HepG2 (cell line): Measurements from ENCODE around the gene CD300LG. TPM values are rescaled to one million over a fixed set of nuclear protein-coding genes. Genes with fewer than 3 reads are reported as not detected.

Experiments used
- CAMTA2 ChIP-seq: sonication (generic); formaldehyde crosslinking; IDR thresholded peaks from 2 replicates; pipeline ENCODE4 v1.4.0; 2020; ENCODE audit warnings: mild to moderate bottlenecking, missing genetic modification reagents, borderline replicate concordance
- CHD4 ChIP-seq: fragments of 200-600 bp; sonication (generic); IDR thresholded peaks from 2 replicates; pipeline ENCODE4 v1.7.0; 2017; ENCODE audit warnings: mild to moderate bottlenecking, low read length, borderline replicate concordance
- CREB1 ChIP-seq, 2 experiments: fragments of 450-650 bp in 1 of 2; IDR thresholded peaks; 2 replicates each; pipeline ENCODE4 v1.6.1; 2016 to 2017; ENCODE audit warnings: control low read depth in 1 of 2, mild to moderate bottlenecking in 1 of 2, missing compliant biosample characterization in 1 of 2, missing genetic modification characterization in 1 of 2
- FOXK1 ChIP-seq: sonication (generic); formaldehyde crosslinking; IDR thresholded peaks from 2 replicates; pipeline ENCODE4 v1.4.0; 2020; ENCODE audit warnings: low read depth, missing genetic modification reagents, borderline replicate concordance
- GTF2F1 ChIP-seq: fragments of 150-350 bp; IDR thresholded peaks from 2 replicates; pipeline ENCODE4 v1.6.1; 2014; ENCODE audit warnings: low read length
- HNF4A ChIP-seq: sonication (generic); formaldehyde crosslinking; IDR thresholded peaks from 2 replicates; pipeline ENCODE4 v1.4.0; 2020; ENCODE audit warnings: missing genetic modification reagents
- HNF4G ChIP-seq, 2 experiments: sonication (generic) in 1 of 2; formaldehyde crosslinking in 1 of 2; IDR thresholded peaks; 2 replicates each; pipeline versions ENCODE4 v1.4.0 to v1.6.1; 2011 to 2020; ENCODE audit warnings: borderline replicate concordance in 2 of 2, low read depth in 2 of 2, mild to moderate bottlenecking in 2 of 2, low read length in 1 of 2, missing genetic modification reagents in 1 of 2, moderate library complexity in 1 of 2
- LCORL ChIP-seq, 2 experiments: fragments of 450-650 bp in 1 of 2; sonication (generic) in 1 of 2; formaldehyde crosslinking in 1 of 2; IDR thresholded peaks; 2 replicates each; pipeline versions ENCODE4 v1.5.0 to v1.6.1; 2017 to 2020; ENCODE audit warnings: antibody characterized with exemption in 1 of 2, missing genetic modification reagents in 1 of 2
- MEF2D ChIP-seq: sonication (generic); formaldehyde crosslinking; IDR thresholded peaks from 2 replicates; pipeline ENCODE4 v1.5.1; 2020; ENCODE audit warnings: mild to moderate bottlenecking, missing genetic modification reagents
- MLXIP ChIP-seq: sonication (generic); formaldehyde crosslinking; IDR thresholded peaks from 2 replicates; pipeline ENCODE4 v1.9.0; 2021; ENCODE audit warnings: missing genetic modification reagents, borderline replicate concordance
- MYC ChIP-seq: sonication (generic); formaldehyde crosslinking; IDR thresholded peaks from 2 replicates; pipeline ENCODE4 v1.9.0; 2021; ENCODE audit warnings: missing genetic modification reagents, borderline replicate concordance
- RBM22 ChIP-seq: fragments of 200-400 bp; formaldehyde crosslinking; optimal IDR thresholded peaks from 2 replicates; pipeline ENCODE3; 2017; ENCODE audit warnings: mild to moderate bottlenecking, low read length, moderate library complexity
- SATB2 ChIP-seq: sonication (generic); formaldehyde crosslinking; IDR thresholded peaks from 2 replicates; pipeline ENCODE4 v1.5.0; 2020; ENCODE audit warnings: missing genetic modification reagents
- SRSF1 ChIP-seq: fragments of 200-400 bp; formaldehyde crosslinking; optimal IDR thresholded peaks from 2 replicates; pipeline ENCODE3; 2017; ENCODE audit warnings: mild to moderate bottlenecking, low read depth, low read length, moderate library complexity
- STAT5B ChIP-seq: sonication (generic); formaldehyde crosslinking; IDR thresholded peaks from 2 replicates; pipeline ENCODE4 v1.4.0; 2020; ENCODE audit warnings: missing genetic modification reagents
- TEF ChIP-seq: sonication (generic); formaldehyde crosslinking; IDR thresholded peaks from 2 replicates; pipeline ENCODE4 v1.5.0; 2020; ENCODE audit warnings: missing genetic modification reagents
- ZFP36L1 ChIP-seq: sonication (generic); formaldehyde crosslinking; IDR thresholded peaks from 2 replicates; pipeline ENCODE4 v1.8.0; 2022; ENCODE audit warnings: mild to moderate bottlenecking, missing genetic modification reagents, moderate library complexity
- ZNF329 ChIP-seq: sonication (generic); formaldehyde crosslinking; IDR thresholded peaks from 2 replicates; pipeline ENCODE4 v1.9.0; 2021; ENCODE audit warnings: low read depth, mild to moderate bottlenecking, missing genetic modification reagents
- ZNF567 ChIP-seq: sonication (generic); formaldehyde crosslinking; IDR thresholded peaks from 2 replicates; pipeline ENCODE4 v1.8.1; 2023; ENCODE audit warnings: mild to moderate bottlenecking, missing genetic modification reagents, borderline replicate concordance
- ZNF619 ChIP-seq: sonication (generic); formaldehyde crosslinking; IDR thresholded peaks from 2 replicates; pipeline ENCODE4 v1.4.0; 2020; ENCODE audit warnings: mild to moderate bottlenecking, missing genetic modification reagents
- ZNF644 ChIP-seq: IDR thresholded peaks from 2 replicates; pipeline ENCODE4 v1.6.1; 2016; ENCODE audit warnings: low read depth
- ZNF672 ChIP-seq: sonication (generic); formaldehyde crosslinking; IDR thresholded peaks from 2 replicates; pipeline ENCODE4 v1.8.1; 2022; ENCODE audit warnings: missing genetic modification reagents
- ZSCAN31 ChIP-seq: sonication (generic); formaldehyde crosslinking; IDR thresholded peaks from 2 replicates; pipeline ENCODE4 v1.5.0; 2020; ENCODE audit warnings: low read depth, mild to moderate bottlenecking, missing genetic modification reagents
- polyA plus RNA-seq, 8 experiments: library from polyadenylated mRNA; depleted of rRNA in 3 of 8; stranded (reverse) in 7 of 8; unstranded in 1 of 8; fragments of >200 nt; fragmentation: Illumina TruSeq in 4 of 8; extraction: Trizol in 4 of 8; gene quantifications; 2 replicates each; pipeline versions ENCODE4 v1.2.1 to v1.2.3, GENCODE V29; 2011 to 2016; ENCODE audit warnings: low read depth in 4 of 8, missing spikeins in 1 of 8, mixed read lengths in 1 of 8; ENCODE audit not compliant: insufficient read depth in 1 of 8
- total RNA-seq, 5 experiments: library from RNA; depleted of rRNA; stranded (reverse); fragments of >200 nt; fragmentation: Illumina TruSeq; extraction: Trizol; gene quantifications; 2 replicates each; pipeline ENCODE4 v1.2.3, GENCODE V29; 2016; ENCODE audit warnings: low read depth in 1 of 5
- TF ChIP-seq, protein P1 (sequence below): IDR thresholded peaks from 2 replicates; pipeline ENCODE4 v1.6.1; 2016; ENCODE audit warnings: low read depth, borderline replicate concordance
- TF ChIP-seq, protein P2 (sequence below): sonication (generic); formaldehyde crosslinking; IDR thresholded peaks from 2 replicates; pipeline ENCODE4 v1.5.0; 2020; ENCODE audit warnings: missing genetic modification reagents
- TF ChIP-seq, protein P3 (sequence below): IDR thresholded peaks from 2 replicates; pipeline ENCODE4 v1.6.1; 2016; ENCODE audit warnings: missing genetic modification reagents, missing compliant biosample characterization

CD300LG gene
- total and polyA plus RNA-seq, 2 of the 13 experiments (the other 11 are each of a cell fraction or from before 2014, with no cell fraction given), result not detected

GRCh38 chr17:43846221-43846712, 709 bp upstream of the CD300LG start (continued):
- TF ChIP-seq SATB2 (CRISPR knock-in tag) (no peak), MYC (CRISPR knock-in tag) (peak; percentile 40; the same call in 1 of the 2 replicates), CREB1 (IDR thresholded peaks at IDR 0.05) (no peak), CREB1 (CRISPR knock-in tag; IDR thresholded peaks at IDR 0.05) (no peak), LCORL (IDR thresholded peaks at IDR 0.05) (no peak), LCORL (CRISPR knock-in tag; IDR thresholded peaks at IDR 0.05) (no peak), RBM22 (no peak), ZNF672 (CRISPR knock-in tag) (no peak), ZNF567 (CRISPR knock-in tag) (0 out of 2 replicates have a peak, but pooled peaks have one; percentile 27), ZNF644 (no peak; the same call in 1 of the 2 replicates), GTF2F1 (no peak), STAT5B (CRISPR knock-in tag) (no peak), TEF (CRISPR knock-in tag) (no peak), ZSCAN31 (no peak), HNF4G (IDR thresholded peaks at IDR 0.05; ENCODE audit: borderline replicate concordance, low read depth, low read length) (no peak), HNF4G (CRISPR knock-in tag; IDR thresholded peaks at IDR 0.05; ENCODE audit: borderline replicate concordance, low read depth) (0 out of 2 replicates have a peak, but pooled peaks have one; percentile 25), ZNF329 (no peak), MLXIP (no peak), FOXK1 (CRISPR knock-in tag) (peak; percentile 41; the same call in 1 of the 2 replicates), MEF2D (CRISPR knock-in tag) (no peak), CHD4 (no peak), SRSF1 (no peak), ZFP36L1 (CRISPR knock-in tag) (no peak), HNF4A (CRISPR knock-in tag) (peak; percentile 34; the same call in 1 of the 2 replicates), CAMTA2 (CRISPR knock-in tag) (no peak), ZNF619 (no peak)
- TF ChIP-seq, protein P1, sequence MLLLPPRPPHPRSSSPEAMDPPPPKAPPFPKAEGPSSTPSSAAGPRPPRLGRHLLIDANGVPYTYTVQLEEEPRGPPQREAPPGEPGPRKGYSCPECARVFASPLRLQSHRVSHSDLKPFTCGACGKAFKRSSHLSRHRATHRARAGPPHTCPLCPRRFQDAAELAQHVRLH, result peak; percentile 50; the same call in 1 of the 2 replicates
- TF ChIP-seq, protein P2, sequence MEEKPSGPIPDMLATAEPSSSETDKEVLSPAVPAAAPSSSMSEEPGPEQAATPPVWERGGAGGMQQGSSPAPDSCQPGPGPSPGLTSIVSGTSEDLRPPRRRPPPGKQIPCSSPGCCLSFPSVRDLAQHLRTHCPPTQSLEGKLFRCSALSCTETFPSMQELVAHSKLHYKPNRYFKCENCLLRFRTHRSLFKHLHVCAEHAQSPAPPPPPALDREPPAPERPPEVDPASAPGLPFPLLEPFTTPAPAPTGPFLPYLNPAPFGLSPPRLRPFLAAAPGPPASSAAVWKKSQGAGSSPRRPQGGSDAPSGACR (CRISPR knock-in tag), result no peak
- TF ChIP-seq, protein P3, sequence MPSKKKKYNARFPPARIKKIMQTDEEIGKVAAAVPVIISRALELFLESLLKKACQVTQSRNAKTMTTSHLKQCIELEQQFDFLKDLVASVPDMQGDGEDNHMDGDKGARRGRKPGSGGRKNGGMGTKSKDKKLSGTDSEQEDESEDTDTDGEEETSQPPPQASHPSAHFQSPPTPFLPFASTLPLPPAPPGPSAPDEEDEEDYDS, result no peak
